GM12878 (cell line): ENCODE data around the gene FREY1. TPM values are rescaled to one million over a fixed set of nuclear protein-coding genes. Genes with fewer than 3 reads are reported as not detected.

Source experiments
- BCLAF1 ChIP-seq: fragments of 450-650 bp; IDR thresholded peaks from 2 replicates; pipeline ENCODE4 v1.6.1; 2017; ENCODE audit warnings: antibody characterized with exemption, mild to moderate bottlenecking, moderate library complexity
- HDAC2 ChIP-seq: fragments of 200-600 bp; sonication (generic); IDR thresholded peaks from 2 replicates; pipeline ENCODE4 v1.6.1; 2017
- PAX8 ChIP-seq: fragments of 450-650 bp; IDR thresholded peaks from 2 replicates; pipeline ENCODE4 v1.6.1; 2017; ENCODE audit warnings: mild to moderate bottlenecking, moderate library complexity
- POLR2AphosphoS5 ChIP-seq: IDR thresholded peaks from 2 replicates; pipeline ENCODE4 v1.6.1; 2011; ENCODE audit warnings: mild to moderate bottlenecking, low read length, inconsistent platforms
- ZNF687 ChIP-seq: fragments of 450-650 bp; IDR thresholded peaks from 2 replicates; pipeline ENCODE4 v1.6.1; 2017; ENCODE audit warnings: mild to moderate bottlenecking, moderate library complexity
- polyA plus RNA-seq, 11 experiments: library from polyadenylated mRNA; depleted of rRNA in 4 of 11; unstranded in 6 of 11; stranded (reverse) in 5 of 11; fragments of >200 nt; fragmentation: Nextera tagmentation in 4 of 11; fragmentation: Illumina TruSeq in 1 of 11; extraction: Ambion mirVana in 4 of 11; extraction: Trizol in 1 of 11; gene quantifications; 1 replicate in 1 of 11; 2 replicates in 10 of 11; pipeline versions ENCODE4 v1.2.1 to v1.2.3, GENCODE V29; 2011 to 2016; ENCODE audit warnings: inconsistent platforms in 2 of 11, missing spikeins in 2 of 11, low read depth in 1 of 11
- total RNA-seq, 4 experiments: library from RNA; depleted of rRNA in 3 of 4; stranded (reverse); fragments of >200 nt in 3 of 4; fragmentation: Illumina TruSeq in 1 of 4; extraction: Trizol in 1 of 4; gene quantifications; 2 replicates each; pipeline versions ENCODE4 v1.2.1 to v1.2.3, GENCODE V29; 2013 to 2021

Gene FREY1
- total and polyA plus RNA-seq, 10 of the 15 experiments (the other 5 are each of a cell fraction or from before 2014, with no cell fraction given) = 0.13 to 1.7 (median 0.39) TPM; not detected in 3

DNA sequence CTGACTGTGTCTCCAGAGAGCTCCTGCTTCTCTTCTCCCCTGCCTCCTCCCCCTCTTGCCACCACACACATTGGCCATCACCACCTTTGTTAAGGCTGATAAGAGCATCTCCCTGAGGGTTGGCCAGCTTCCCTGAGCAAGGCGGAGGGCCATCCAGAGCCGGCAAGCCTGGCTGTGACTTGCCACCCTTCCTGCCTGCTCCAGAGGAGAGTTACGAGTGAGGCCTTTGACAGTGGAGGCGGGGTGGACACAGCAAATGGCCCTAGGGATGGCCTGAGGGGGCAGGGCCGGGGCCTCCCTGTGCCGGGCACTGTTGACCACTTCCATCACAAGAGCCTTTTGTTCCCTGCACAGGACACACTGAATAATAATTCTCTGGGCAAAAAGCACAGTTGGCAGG, 5.4 kb downstream of the FREY1 start (continued):
- TF ChIP-seq BCLAF1 = no peak
- no peak for TF ChIP-seq HDAC2
- TF ChIP-seq PAX8 = no peak
- TF ChIP-seq POLR2AphosphoS5 = no peak
- no peak for TF ChIP-seq ZNF687
